ENCODE results near the gene SST.
"Not testable (repeated sequence)": the region's sequence is repeated elsewhere in the genome, so short reads cannot be mapped to it uniquely, and the experiment has no call there.

The SST gene

GRCh38 chr3:187681756-187682155 lies 11.6 kb upstream of the SST start:
- DNase-seq = not testable (repeated sequence)

GRCh38 chr3:187679638-187680396 lies 9.6 kb upstream of the SST start:
- DNase-seq = peak; percentile 86

- peak; percentile 50 for DNase-seq
Measured at GRCh38 chr3:187678726-187679268, 8.6 kb upstream of the SST start.

GRCh38 chr3:187677604-187678003 lies 7.4 kb upstream of the SST start:
- DNase-seq = no peak

GRCh38 chr3:187673012-187673411 lies 2.8 kb upstream of the SST start:
- DNase-seq = no peak

GRCh38 chr3:187667526-187667925 lies 2.7 kb downstream of the SST start:
- DNase-seq = no peak

GRCh38 chr3:187665764-187666402 lies 4.3 kb downstream of the SST start:
- no peak for DNase-seq

- no peak for DNase-seq
Measured at GRCh38 chr3:187665010-187665409, 5.2 kb downstream of the SST start.

- DNase-seq = no peak
Measured at GRCh38 chr3:187662848-187663409, 7.3 kb downstream of the SST start.

- no peak for DNase-seq
Measured at GRCh38 chr3:187661267-187661666, 8.9 kb downstream of the SST start.

- DNase-seq = no peak
Measured at GRCh38 chr3:187651282-187651681, 18.9 kb downstream of the SST start.

GRCh38 chr3:187648177-187648576 lies 22.0 kb downstream of the SST start:
- no peak for DNase-seq

GRCh38 chr3:187646906-187647660 lies 23.1 kb downstream of the SST start:
- no peak for DNase-seq

GRCh38 chr3:187645379-187645778 lies 24.8 kb downstream of the SST start:
- not testable (repeated sequence) for DNase-seq

- DNase-seq = no peak
Measured at GRCh38 chr3:187642861-187643260, 27.3 kb downstream of the SST start.

- no peak for DNase-seq
Measured at GRCh38 chr3:187641320-187642016, 28.7 kb downstream of the SST start.

GRCh38 chr3:187640569-187641059 lies 29.6 kb downstream of the SST start:
- DNase-seq = no peak

GRCh38 chr3:187639927-187640568 lies 30.1 kb downstream of the SST start:
- no peak for DNase-seq

- no peak for DNase-seq
Measured at GRCh38 chr3:187636528-187636927, 33.7 kb downstream of the SST start.

- DNase-seq = no peak
Measured at GRCh38 chr3:187630404-187630803, 39.8 kb downstream of the SST start.

- DNase-seq = no peak
Measured at GRCh38 chr3:187629711-187630110, 40.5 kb downstream of the SST start.

GRCh38 chr3:187628169-187628568 lies 42.0 kb downstream of the SST start:
- DNase-seq = no peak

Measured in stimulated activated CD8-positive, alpha-beta memory T cell treated with anti-CD3 and anti-CD28 coated beads, Interleukin-4, amount 100 ng/mL, for 48 hours (primary cell).